ENCODE results near the gene ESYT1.

- TF ChIP-seq CTCF (IDR thresholded peaks at IDR 0.05; ENCODE audit: low read depth, low read length, missing input control): no peak
- TF ChIP-seq TAF1 (conservative IDR thresholded peaks at IDR 0.05): no peak
- no peak for TF ChIP-seq YY1 (IDR thresholded peaks at IDR 0.05)
- no peak for TF ChIP-seq ATF3 (IDR thresholded peaks at IDR 0.05)
- TF ChIP-seq FOXA1 (IDR thresholded peaks at IDR 0.05): no peak
Observed at GRCh38 chr12:56165369-56165768, 37.3 kb downstream of the ESYT1 start.

Measured in liver (tissue), 3 donors.